Calu3 (cell line): ENCODE results near the gene CCN5. TPM values are rescaled to one million over a fixed set of nuclear protein-coding genes. Genes with fewer than 3 reads are reported as not detected.
"Not testable (repeated sequence)": the region's sequence is repeated elsewhere in the genome, so short reads cannot be mapped to it uniquely, and the experiment has no call there.

Experiments used
- BruUV-seq: library from RNA; stranded (reverse); fragments of 400-500 nt; replicated peaks from 2 replicates; lab custom pipeline; 2021; lab: Mats Ljungman, UMichigan
- CTCF ChIA-PET: fragments of 300-600 bp; sonication (Branson Sonifier 250); formaldehyde crosslinking; loops from one replicate; lab custom pipeline; 2022; ENCODE audit warnings: antibody characterized with exemption; lab: Charles Lee
- DNase-seq: peaks from one replicate; pipeline ENCODE4 v3.0.0; 2022
- H3K27ac Mint-ChIP-seq: one replicate; pipeline ENCODE4 v1.8.0; 2022; ENCODE audit warnings: mixed read lengths; ENCODE audit not compliant: unreplicated experiment
- H3K27me3 Mint-ChIP-seq: one replicate; pipeline ENCODE4 v1.8.0; 2022; ENCODE audit warnings: mixed read lengths; ENCODE audit not compliant: unreplicated experiment
- H3K36me3 Mint-ChIP-seq: one replicate; pipeline ENCODE4 v1.8.0; 2022; ENCODE audit warnings: mild to moderate bottlenecking, moderate library complexity, mixed read lengths; ENCODE audit not compliant: insufficient read depth, unreplicated experiment
- H3K4me1 Mint-ChIP-seq: one replicate; pipeline ENCODE4 v1.8.0; 2022; ENCODE audit warnings: mild to moderate bottlenecking, low read depth, mixed read lengths; ENCODE audit not compliant: unreplicated experiment
- H3K4me3 Mint-ChIP-seq: one replicate; pipeline ENCODE4 v1.8.0; 2022; ENCODE audit warnings: mild to moderate bottlenecking, low read depth, moderate library complexity, mixed read lengths; ENCODE audit not compliant: unreplicated experiment
- H3K9me3 Mint-ChIP-seq: one replicate; pipeline ENCODE4 v1.8.0; 2022; ENCODE audit warnings: low read depth, mixed read lengths; ENCODE audit not compliant: unreplicated experiment
- intact Hi-C: fragments of 100-400 bp; cut with micrococcal nuclease; formaldehyde crosslinking; loops from one replicate; pipeline ENCODE4 v1.10.0; 2022; ENCODE audit not compliant: unreplicated experiment
- total RNA-seq: library from RNA; stranded (reverse); gene quantifications from 2 replicates; pipeline ENCODE4 v1.2.3, GENCODE V29; 2022
- TF ChIP-seq, protein P1 (sequence below): fragments of 200-600 bp; IDR thresholded peaks from one replicate; pipeline ENCODE4 v1.8.0; 2022; ENCODE audit warnings: antibody characterized with exemption; ENCODE audit not compliant: unreplicated experiment

Gene CCN5
- total RNA-seq, 1 experiment from 2014 or later: 0.94 TPM

DNA sequence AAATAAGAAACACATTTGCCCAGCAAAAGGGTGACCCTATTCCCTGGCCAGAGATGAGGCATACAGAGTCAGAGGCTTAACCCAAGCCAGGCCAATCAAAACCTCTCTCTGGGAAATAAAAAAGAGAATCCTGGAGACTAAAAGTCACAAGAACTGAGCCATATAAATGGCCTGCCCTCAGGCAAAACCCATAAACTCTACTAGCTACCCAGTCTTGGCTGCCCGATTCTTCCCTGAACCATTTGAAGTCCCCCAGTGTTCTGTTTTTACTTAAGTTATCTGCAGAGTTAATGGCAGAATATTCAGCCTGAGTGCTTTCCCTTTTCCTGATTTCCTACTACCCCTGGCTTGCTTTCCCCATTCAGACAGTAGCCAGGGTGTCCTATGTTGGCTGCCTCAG, 44.4 kb downstream of the CCN5 start:
- BruUV-seq: no TSS peak
- CTCF ChIA-PET: no interaction called here
- TF ChIP-seq, protein P1, sequence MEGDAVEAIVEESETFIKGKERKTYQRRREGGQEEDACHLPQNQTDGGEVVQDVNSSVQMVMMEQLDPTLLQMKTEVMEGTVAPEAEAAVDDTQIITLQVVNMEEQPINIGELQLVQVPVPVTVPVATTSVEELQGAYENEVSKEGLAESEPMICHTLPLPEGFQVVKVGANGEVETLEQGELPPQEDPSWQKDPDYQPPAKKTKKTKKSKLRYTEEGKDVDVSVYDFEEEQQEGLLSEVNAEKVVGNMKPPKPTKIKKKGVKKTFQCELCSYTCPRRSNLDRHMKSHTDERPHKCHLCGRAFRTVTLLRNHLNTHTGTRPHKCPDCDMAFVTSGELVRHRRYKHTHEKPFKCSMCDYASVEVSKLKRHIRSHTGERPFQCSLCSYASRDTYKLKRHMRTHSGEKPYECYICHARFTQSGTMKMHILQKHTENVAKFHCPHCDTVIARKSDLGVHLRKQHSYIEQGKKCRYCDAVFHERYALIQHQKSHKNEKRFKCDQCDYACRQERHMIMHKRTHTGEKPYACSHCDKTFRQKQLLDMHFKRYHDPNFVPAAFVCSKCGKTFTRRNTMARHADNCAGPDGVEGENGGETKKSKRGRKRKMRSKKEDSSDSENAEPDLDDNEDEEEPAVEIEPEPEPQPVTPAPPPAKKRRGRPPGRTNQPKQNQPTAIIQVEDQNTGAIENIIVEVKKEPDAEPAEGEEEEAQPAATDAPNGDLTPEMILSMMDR: no peak

GRCh38 chr20:44761423-44761822, 46.3 kb downstream of the CCN5 start:
- Mint-ChIP-seq H3K9me3 (no peaks in the 10 kb centered on the region), H3K36me3 (no peaks in the 10 kb centered on the region), H3K27me3 (peaks cover 87% of the 10 kb centered on the region), H3K4me1 (peaks cover 11% of the 10 kb centered on the region), H3K27ac (no peak overlapping the region), H3K4me3 (no peak overlapping the region)
- BruUV-seq: no TSS peak
- CTCF ChIA-PET: interaction anchor here (0.7 kb wide), 1 partner anchor 14 kb away, joined by 4 read pairs; no protein-coding TSS in a partner anchor
- intact Hi-C loops: no loop called here
- TF ChIP-seq, protein P1: no peak
- no peak for DNase-seq

More for the DNA sequence above, 44.4 kb downstream of the CCN5 start:
- no peaks in the 10 kb centered on the region for H3K9me3 Mint-ChIP-seq
- H3K4me1 Mint-ChIP-seq: no peaks in the 10 kb centered on the region
- intact Hi-C loops: no loop called here
- DNase-seq: no peak
- H3K4me3 Mint-ChIP-seq: no peak overlapping the region
- no peak overlapping the region for H3K27ac Mint-ChIP-seq
- H3K27me3 Mint-ChIP-seq: peaks cover 87% of the 10 kb centered on the region
- no peaks in the 10 kb centered on the region for H3K36me3 Mint-ChIP-seq

DNA sequence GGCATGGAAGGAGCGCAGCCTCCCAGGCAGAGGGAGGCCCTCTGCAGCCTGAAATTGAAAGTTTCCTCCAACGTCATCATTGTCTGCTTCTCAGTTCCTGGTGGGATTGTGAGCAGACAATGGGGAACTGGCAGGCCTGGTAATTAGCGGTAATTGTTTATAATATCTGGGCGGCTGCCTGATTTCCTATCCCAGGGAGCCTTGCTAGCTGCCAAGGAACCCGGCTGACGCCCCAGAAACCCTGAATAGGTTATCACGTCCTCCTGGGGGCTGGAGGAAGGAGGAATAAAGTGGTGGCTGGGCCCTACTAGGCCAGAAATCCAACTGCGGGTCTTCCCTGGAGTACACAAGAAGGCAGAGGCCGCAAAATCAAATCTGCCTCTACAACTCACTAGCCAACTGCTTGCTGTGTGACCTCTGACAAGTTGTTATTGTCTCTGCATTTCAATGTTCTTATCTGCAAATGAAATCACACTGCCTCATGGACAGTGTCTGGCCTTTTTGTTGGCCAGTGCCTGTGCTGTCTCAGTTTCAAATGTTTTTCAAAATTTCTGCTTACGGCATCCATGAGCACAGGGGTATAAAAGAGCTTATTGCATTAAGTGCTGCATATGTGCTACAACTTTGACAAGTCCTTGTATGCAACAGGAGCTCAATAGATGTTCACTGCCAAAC, 47.4 kb downstream of the CCN5 start:
- TF ChIP-seq, protein P1: no peak
- no peak for DNase-seq
- Mint-ChIP-seq H3K27me3 (peaks cover 87% of the 10 kb centered on the region), H3K9me3 (no peaks in the 10 kb centered on the region), H3K4me1 (peaks cover 12% of the 10 kb centered on the region), H3K4me3 (no peak overlapping the region), H3K36me3 (no peaks in the 10 kb centered on the region), H3K27ac (no peak overlapping the region)
- no TSS peak for BruUV-seq
- intact Hi-C loops: no loop called here
- CTCF ChIA-PET: no interaction called here

- H3K27ac Mint-ChIP-seq, H3K36me3 Mint-ChIP-seq, DNase-seq, H3K4me3 Mint-ChIP-seq, H3K9me3 Mint-ChIP-seq, CTCF ChIA-PET, BruUV-seq, intact Hi-C loops: not testable (repeated sequence)
- H3K4me1 Mint-ChIP-seq: peaks cover 12% of the 10 kb centered on the region
- H3K27me3 Mint-ChIP-seq: peaks cover 76% of the 10 kb centered on the region
Measured at GRCh38 chr20:44763798-44764197, 48.6 kb downstream of the CCN5 start.

DNA sequence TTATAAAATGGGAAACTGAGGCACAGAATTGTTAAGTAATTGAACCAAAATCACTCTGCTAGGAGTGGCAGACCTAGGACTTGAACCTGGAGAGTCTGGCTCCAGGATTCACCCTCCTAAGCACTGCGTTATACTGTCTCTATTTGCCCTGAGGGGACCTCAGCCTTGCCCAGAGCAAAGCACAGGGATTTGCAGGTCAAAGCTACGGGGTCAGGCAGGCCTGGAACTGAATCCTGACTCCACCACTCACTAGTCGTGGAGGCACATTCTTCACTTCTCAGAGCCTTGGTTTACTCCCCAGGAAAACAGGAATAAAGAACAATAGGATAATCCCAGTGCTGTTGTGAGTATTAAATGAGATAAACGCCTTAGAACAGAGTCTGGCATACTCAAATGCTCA, 49.9 kb downstream of the CCN5 start:
- Mint-ChIP-seq H3K4me1 (peaks cover 12% of the 10 kb centered on the region), H3K36me3 (no peaks in the 10 kb centered on the region), H3K9me3 (no peaks in the 10 kb centered on the region), H3K4me3 (no peak overlapping the region), H3K27me3 (peaks cover 63% of the 10 kb centered on the region), H3K27ac (no peak overlapping the region)
- TF ChIP-seq, protein P1: no peak
- intact Hi-C loops: no loop called here
- no peak for DNase-seq
- BruUV-seq: no TSS peak
- CTCF ChIA-PET: no interaction called here
